ENCODE data around the gene BLTP3B.

DNA sequence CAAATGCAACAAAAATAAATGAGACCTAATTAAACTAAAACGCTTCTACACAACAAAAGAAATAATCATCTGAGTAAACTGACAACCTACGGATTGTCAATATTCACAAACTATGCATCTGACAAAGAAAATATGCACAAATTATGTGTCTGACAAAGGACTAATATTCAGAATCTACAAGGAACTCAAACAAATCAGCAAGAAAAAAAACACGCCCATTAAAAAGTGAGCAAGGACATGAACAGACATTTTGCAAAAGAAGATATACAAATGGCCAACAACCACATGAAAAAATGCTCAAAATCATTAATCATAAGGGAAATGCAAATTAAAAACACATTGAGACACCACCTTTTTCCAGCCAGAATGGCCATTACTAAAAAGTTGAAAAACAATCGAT is 37.0 kb downstream of the BLTP3B start:
- TF ChIP-seq POLR2AphosphoS5 (IDR thresholded peaks at IDR 0.05; ENCODE audit: borderline replicate concordance, low read depth, low read length) (no peak), EZH2 (IDR thresholded peaks at IDR 0.05) (no peak), FOXP2 (optimal IDR thresholded peaks at IDR 0.05; ENCODE audit: control extremely low read depth, extremely low read length, insufficient read depth) (no peak)

Data from SK-N-MC (cell line).